Heart left ventricle (tissue), 16 donors: Measurements from ENCODE around the gene TROAP. TPM values are rescaled to one million over a fixed set of nuclear protein-coding genes. Genes with fewer than 3 reads are reported as not detected.

Experiments used
- ATAC-seq, 4 donors: fragments of 200-7000 bp; cut with Tn5 transposase; one replicate each; pipeline ENCODE4 v1.9.1; 2020 to 2022; ENCODE audit warnings: moderate library complexity in 4 of 4, mild to moderate bottlenecking in 3 of 4, moderate number of reproducible peaks in 1 of 4
- DNase-seq, 5 donors: peaks; one replicate each; pipeline ENCODE4 v3.0.0-alpha.2; 2020
- H3K27ac ChIP-seq, 12 donors: fragments of 200-600 bp; sonication (generic) in 4 of 12; one replicate each; pipeline versions ENCODE4 v1.5.0 to v1.8.0; 2016 to 2022; ENCODE audit warnings: mild to moderate bottlenecking in 2 of 12
- H3K27me3 ChIP-seq, 9 donors: fragments of 200-600 bp; sonication (generic) in 2 of 9; one replicate each; pipeline versions ENCODE4 v1.5.1 to v1.8.0; 2016 to 2022; ENCODE audit warnings: mild to moderate bottlenecking in 3 of 9
- H3K36me3 ChIP-seq, 9 donors: fragments of 200-600 bp; sonication (generic) in 2 of 9; one replicate each; pipeline versions ENCODE4 v1.5.0 to v1.8.0; 2018 to 2022; ENCODE audit warnings: mild to moderate bottlenecking in 2 of 9
- H3K4me1 ChIP-seq, 12 donors: fragments of 200-600 bp; sonication (generic) in 4 of 12; one replicate each; pipeline versions ENCODE4 v1.5.0 to v1.8.0; 2016 to 2022; ENCODE audit warnings: mild to moderate bottlenecking in 3 of 12
- H3K4me3 ChIP-seq, 12 donors: fragments of 200-600 bp; sonication (generic) in 4 of 12; one replicate each; pipeline versions ENCODE4 v1.5.0 to v1.8.0; 2017 to 2022; ENCODE audit warnings: mild to moderate bottlenecking in 9 of 12, moderate library complexity in 4 of 12
- H3K9me3 ChIP-seq, 12 donors: fragments of 200-600 bp; sonication (generic) in 4 of 12; one replicate each; pipeline versions ENCODE4 v1.5.0 to v1.8.0; 2016 to 2022; ENCODE audit warnings: mild to moderate bottlenecking in 1 of 12
- POLR2A ChIP-seq, 2 donors: fragments of 450-650 bp; IDR thresholded peaks; one replicate each; pipeline ENCODE4 v1.6.1; 2017; ENCODE audit warnings: antibody characterized with exemption in 2 of 2, mild to moderate bottlenecking in 2 of 2, moderate library complexity in 2 of 2
- WGBS, 4 donors: extraction: QIAGEN DNeasy Blood & Tissue Kit in 2 of 4; methylation state at CpG; one replicate each; pipeline versions ENCODE4 v1.1.5 to v1.1.7; 2013 to 2018; 5-methylcytosine and 5-hydroxymethylcytosine counted together
- intact Hi-C, 10 donors: fragments of 100-400 bp; cut with DNase I; formaldehyde crosslinking; loops; one replicate each; pipeline versions ENCODE4 v1.11.1 to v1.14.2; 2022
- polyA plus RNA-seq, 2 donors: library from polyadenylated mRNA; stranded (reverse); fragments of 200-250 nt; gene quantifications; one replicate each; pipeline ENCODE4 v1.2.3, GENCODE V29; 2013
- total RNA-seq, 9 donors: library from RNA; depleted of rRNA in 2 of 9; stranded (reverse); fragments of >200 nt in 2 of 9; fragmentation: NEBNext Ultra II Directional in 3 of 9; extraction: Animal tissue kit (Norgen Biotek cat#: 25700) in 3 of 9; gene quantifications; one replicate each; pipeline versions ENCODE4 v1.1.0 to v1.2.4, GENCODE V29; 2016 to 2023
- TF ChIP-seq, protein P1 (sequence below), 12 donors: fragments of 200-600 bp; sonication (generic) in 4 of 12; IDR thresholded peaks; one replicate each; pipeline versions ENCODE4 v1.5.0 to v1.8.0; 2018 to 2022; ENCODE audit warnings: antibody characterized with exemption in 12 of 12, mild to moderate bottlenecking in 5 of 12
- donor health status: ischemic (EF 13 %, LVEDD 7.1; RV severe dilation, severe dysfunction).
- donor health status: healthy with polysubstance abuse.
- donor health status: DM: no; HTN: yes; CAD: no.
- donor health status: DM: no; HTN: no; CAD: no.
- donor health status: ischemic (EF 25% LVEDD 6.9; RV normal size, moderate dysfunction).
- donor health status: ischemic (EF 25% LVEDD 5.7; RV mildly dilated, moderate dysfunction).
- donor health status: healthy.
- donor health status: DM: yes; HTN: yes; CAD: no.
- donor health status: ischemic (EF 35%, LVEDD 5.7; RV mildly dilated, moderate dysfunction).
- donor health status: nonischemic (EF 11% LVEDD 7.7; RV severe dilation, severe dysfunction).
- donor health status: DM: yes; HTN: yes; CAD: no.
- donor health status: PGD.
- donor health status: ischemic (EF 29% LVEDD 5.4; RV normal size, mild dysfunction).
- donor health status: nonischemic (EF 23%, LVEDD 6.1; RV moderate dilation, normal function).

The TROAP gene
- total and polyA plus RNA-seq, 11 donors, result 0.11 to 6.4 (median 0.75) TPM; not detected in 4

DNA sequence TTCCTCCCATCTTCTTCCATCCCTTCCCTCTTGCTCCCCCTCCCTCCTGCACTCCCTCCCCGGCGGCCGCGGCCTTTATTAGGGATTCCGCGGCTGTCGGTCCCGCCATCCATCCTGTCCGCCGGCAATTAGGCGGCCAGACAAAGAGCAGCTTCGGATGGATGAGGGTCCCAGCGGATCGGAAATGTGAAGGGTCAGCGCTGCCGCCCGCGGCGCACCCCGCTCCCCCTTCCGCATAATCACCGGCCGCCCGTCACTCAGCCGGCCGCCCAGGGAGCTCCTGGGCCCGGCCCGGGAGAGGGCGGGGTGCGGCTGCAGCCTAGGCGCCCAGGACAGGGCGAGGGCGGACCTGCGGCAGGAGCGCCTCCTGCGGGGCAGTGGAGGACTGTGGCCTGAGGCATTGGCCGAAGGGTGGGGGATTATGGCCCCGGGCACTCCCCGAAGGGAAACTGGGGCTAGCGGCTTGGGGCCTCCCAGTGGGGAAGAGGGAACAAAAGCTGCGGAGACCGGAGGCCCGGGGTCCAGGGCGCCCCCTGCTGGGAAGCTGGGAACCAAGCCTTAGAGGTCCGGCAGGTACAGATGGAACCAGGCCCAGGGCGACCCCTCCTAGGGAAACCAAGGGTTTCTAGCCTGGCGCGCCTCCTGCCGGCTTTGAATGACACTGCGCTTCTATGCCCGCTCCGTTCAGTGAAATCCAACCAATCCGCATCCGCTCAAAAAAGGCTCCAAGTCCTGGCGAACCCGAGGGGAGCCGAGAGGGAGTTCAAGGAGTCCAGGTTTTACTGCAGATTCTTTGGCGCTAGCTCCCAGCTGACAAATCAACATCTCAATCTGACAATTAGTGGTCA, 19.2 kb downstream of the TROAP start:
- H3K4me3 ChIP-seq, result peak overlapping the region; percentile 4 to 62 (median 51)
- 1 to 2% (median 1%) methylated on average over 31 to 58 of the region's 58 CpGs for WGBS, 4 donors
- DNase-seq, result peak; percentile 62 to 88 (median 75)

GRCh38 chr12:49342914-49343731, 20.1 kb downstream of the TROAP start:
- H3K27me3 ChIP-seq, result peaks cover 28 to 88% (median 57%) of the 10 kb centered on the region in 9 donors

More for the DNA sequence above, 19.2 kb downstream of the TROAP start:
- intact Hi-C loops, result loop anchor here in 2 of 10 donors (5.0 kb wide), 1 partner anchor 55 kb away; no protein-coding TSS in a partner anchor
- Histone ChIP-seq H3K27ac (no peak overlapping the region), H3K4me1 (peaks cover 12 to 53% (median 40%) of the 10 kb centered on the region in 12 donors), H3K36me3 (no peaks in the 10 kb centered on the region), H3K27me3 (peaks cover 30 to 86% (median 60%) of the 10 kb centered on the region in 9 donors), H3K9me3 (no peaks in the 10 kb centered on the region)
- no peak for TF ChIP-seq POLR2A (IDR thresholded peaks at IDR 0.05)
- TF ChIP-seq, protein P1, sequence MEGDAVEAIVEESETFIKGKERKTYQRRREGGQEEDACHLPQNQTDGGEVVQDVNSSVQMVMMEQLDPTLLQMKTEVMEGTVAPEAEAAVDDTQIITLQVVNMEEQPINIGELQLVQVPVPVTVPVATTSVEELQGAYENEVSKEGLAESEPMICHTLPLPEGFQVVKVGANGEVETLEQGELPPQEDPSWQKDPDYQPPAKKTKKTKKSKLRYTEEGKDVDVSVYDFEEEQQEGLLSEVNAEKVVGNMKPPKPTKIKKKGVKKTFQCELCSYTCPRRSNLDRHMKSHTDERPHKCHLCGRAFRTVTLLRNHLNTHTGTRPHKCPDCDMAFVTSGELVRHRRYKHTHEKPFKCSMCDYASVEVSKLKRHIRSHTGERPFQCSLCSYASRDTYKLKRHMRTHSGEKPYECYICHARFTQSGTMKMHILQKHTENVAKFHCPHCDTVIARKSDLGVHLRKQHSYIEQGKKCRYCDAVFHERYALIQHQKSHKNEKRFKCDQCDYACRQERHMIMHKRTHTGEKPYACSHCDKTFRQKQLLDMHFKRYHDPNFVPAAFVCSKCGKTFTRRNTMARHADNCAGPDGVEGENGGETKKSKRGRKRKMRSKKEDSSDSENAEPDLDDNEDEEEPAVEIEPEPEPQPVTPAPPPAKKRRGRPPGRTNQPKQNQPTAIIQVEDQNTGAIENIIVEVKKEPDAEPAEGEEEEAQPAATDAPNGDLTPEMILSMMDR (IDR thresholded peaks at IDR 0.05), result peak in 11 of 12 donors; percentile 66 to 91 (median 84)
- ATAC-seq, result peak; percentile 20 to 69 (median 59)

DNA sequence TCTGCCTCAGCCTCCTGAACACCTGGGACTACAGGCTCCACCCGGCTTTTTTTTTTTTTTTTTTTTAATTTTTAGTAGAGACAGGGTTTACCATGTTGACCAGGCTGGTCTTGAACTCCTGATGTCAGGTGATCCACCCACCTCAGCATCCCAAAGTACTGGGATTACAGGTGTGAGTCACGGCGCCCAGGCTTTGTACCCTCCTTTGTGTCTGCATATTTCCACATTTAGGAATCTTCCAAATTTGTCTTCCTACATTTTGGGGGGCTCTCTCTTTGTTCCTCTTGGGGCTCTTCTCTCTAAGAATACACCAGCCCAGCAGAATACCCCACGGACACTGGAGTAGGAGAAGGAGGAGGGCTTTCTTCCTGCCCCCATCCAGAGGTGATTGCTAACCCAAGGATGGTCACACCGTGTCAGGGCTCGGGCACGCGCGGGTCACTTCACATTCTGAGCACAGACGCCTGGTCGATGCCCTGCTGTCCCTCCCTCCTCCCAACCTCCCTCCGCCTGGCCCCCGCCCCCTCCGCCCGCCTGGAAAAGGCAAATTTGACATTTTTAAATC, 21.5 kb downstream of the TROAP start:
- peak overlapping the region in 7 of 12 donors; percentile 21 to 57 (median 42) for H3K4me3 ChIP-seq
- H3K4me1 ChIP-seq, result peaks cover 12 to 60% (median 50%) of the 10 kb centered on the region in 12 donors
- H3K27me3 ChIP-seq, result peaks cover 28 to 87% (median 57%) of the 10 kb centered on the region in 9 donors
- TF ChIP-seq, protein P1 (IDR thresholded peaks at IDR 0.05), result no peak
- TF ChIP-seq POLR2A (IDR thresholded peaks at IDR 0.05), result no peak
- DNase-seq (no peak), ATAC-seq (no peak)
- H3K27ac ChIP-seq, result no peak overlapping the region
- WGBS, 4 donors, result 23 to 33% (median 27%) methylated on average over 15 of the region's 15 CpGs
- H3K36me3 ChIP-seq, result no peaks in the 10 kb centered on the region
- H3K9me3 ChIP-seq, result no peaks in the 10 kb centered on the region
- intact Hi-C loops, result loop anchor here in 3 of 10 donors (5.0 kb wide), 1 partner anchor 57 kb away; no protein-coding TSS in a partner anchor

More at GRCh38 chr12:49342914-49343731, 20.1 kb downstream of the TROAP start:
- peak in 1 of 5 donors; percentile 41 for DNase-seq
- Histone ChIP-seq H3K4me3 (peak overlapping the region in 11 of 12 donors; percentile 4 to 62 (median 53)), H3K27ac (no peak overlapping the region), H3K36me3 (no peaks in the 10 kb centered on the region), H3K9me3 (no peaks in the 10 kb centered on the region), H3K4me1 (peaks cover 12 to 59% (median 47%) of the 10 kb centered on the region in 12 donors)
- ATAC-seq, result no peak
- TF ChIP-seq, protein P1 (IDR thresholded peaks at IDR 0.05), result no peak
- no peak for TF ChIP-seq POLR2A (IDR thresholded peaks at IDR 0.05)
- intact Hi-C loops, result loop anchor here in 2 of 10 donors (5.0 kb wide), 1 partner anchor 56 kb away; no protein-coding TSS in a partner anchor
- WGBS, 4 donors, result 4 to 10% (median 5%) methylated on average over 23 to 33 of the region's 33 CpGs
